Measurements from ENCODE around the gene SCCPDH. TPM values are rescaled to one million over a fixed set of nuclear protein-coding genes. Genes with fewer than 3 reads are reported as not detected.

Gene SCCPDH
- polyA plus RNA-seq, 1 of the 3 experiments (the other 2 are of a cell fraction): 32.2 TPM

- Histone ChIP-seq H3K9me2 (no peaks in the 10 kb centered on the region), H3K4me1 (ENCODE audit: control insufficient read depth in 1 of 2, insufficient read depth in 2 of 2, low read depth in 1 of 2, low read length in 1 of 2) (no peaks in the 10 kb centered on the region), H4K20me1 (ENCODE audit: insufficient read depth) (no peaks in the 10 kb centered on the region), H3K27ac (ENCODE audit: low read depth in 2 of 2, low read length in 1 of 2) (no peak overlapping the region), H3K9me3 (no peaks in the 10 kb centered on the region), H3K4me3 (ENCODE audit: low read depth in 2 of 2, low read length in 1 of 2) (no peak overlapping the region), H2AFZ (ENCODE audit: low read depth) (no peak overlapping the region), H3K36me3 (replicated peaks in 1 of 2; ENCODE audit: control insufficient read depth in 1 of 2, insufficient read depth in 2 of 2, low read length in 1 of 2) (no peaks in the 10 kb centered on the region), H3F3A (replicated peaks; ENCODE audit: insufficient read depth) (no peaks in the 10 kb centered on the region), H3K79me2 (ENCODE audit: insufficient read depth) (no peaks in the 10 kb centered on the region), H3K9ac (no peak overlapping the region), H3K4me2 (no peak overlapping the region), H3K27me3 (ENCODE audit: insufficient read depth) (peaks cover 24% of the 10 kb centered on the region; the same call in 1 of the 2 replicates)
- CTCF ChIA-PET: no interaction called here
- 64% methylated on average over 13 of the region's 13 CpGs for WGBS (ENCODE audit: low lambda C conversion rate)
- TF ChIP-seq SIN3A (IDR thresholded peaks at IDR 0.05; ENCODE audit: borderline replicate concordance, low read depth, low read length) (no peak), GATA2 (CRISPR knock-in tag; IDR thresholded peaks at IDR 0.05) (no peak), YY1 (IDR thresholded peaks at IDR 0.05; ENCODE audit: low read depth) (no peak), MEF2A (IDR thresholded peaks at IDR 0.05; ENCODE audit: borderline replicate concordance, low read depth) (no peak), EP300 (IDR thresholded peaks at IDR 0.05; ENCODE audit: borderline replicate concordance in 1 of 2, low read depth in 1 of 2, low read length in 1 of 2) (no peak), JUND (IDR thresholded peaks at IDR 0.05) (no peak), MXI1 (IDR thresholded peaks at IDR 0.05; ENCODE audit: low read depth, low read length) (no peak), USF2 (IDR thresholded peaks at IDR 0.05; ENCODE audit: borderline replicate concordance, low read depth, low read length) (no peak), SMC3 (IDR thresholded peaks at IDR 0.05; ENCODE audit: low read depth, low read length) (no peak), TCF12 (IDR thresholded peaks at IDR 0.05) (no peak), REST (IDR thresholded peaks at IDR 0.05; ENCODE audit: low read depth, low read length) (no peak), RFX5 (IDR thresholded peaks at IDR 0.05; ENCODE audit: low read length) (no peak), EZH2phosphoT487 (IDR thresholded peaks at IDR 0.05; ENCODE audit: borderline replicate concordance, low read depth) (no peak), USF1 (IDR thresholded peaks at IDR 0.05; ENCODE audit: borderline replicate concordance, low read depth) (no peak), ELF1 (IDR thresholded peaks at IDR 0.05) (no peak), CTCF (IDR thresholded peaks at IDR 0.05) (no peak), PBX3 (IDR thresholded peaks at IDR 0.05) (no peak), RXRA (IDR thresholded peaks at IDR 0.05; ENCODE audit: borderline replicate concordance, low read depth) (no peak)
- TF ChIP-seq, protein P1, sequence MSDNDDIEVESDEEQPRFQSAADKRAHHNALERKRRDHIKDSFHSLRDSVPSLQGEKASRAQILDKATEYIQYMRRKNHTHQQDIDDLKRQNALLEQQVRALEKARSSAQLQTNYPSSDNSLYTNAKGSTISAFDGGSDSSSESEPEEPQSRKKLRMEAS (IDR thresholded peaks at IDR 0.05; ENCODE audit: low read depth): no peak
- no peak for DNase-seq
- POLR2A ChIA-PET: interaction anchor here (1.0 kb wide), 1 partner anchor 12 kb away, joined by 3 read pairs; no protein-coding TSS in a partner anchor
These were observed 90.7 kb downstream of the SCCPDH start for GRCh38 chr1:246814890-246815289.
